Ishikawa (cell line): ENCODE data around the gene KYAT1.

Experiments used
- CREB1 ChIP-seq: IDR thresholded peaks from 2 replicates; pipeline ENCODE4 v1.6.1; 2012; ENCODE audit warnings: low read depth
- EP300 ChIP-seq: IDR thresholded peaks from 2 replicates; pipeline ENCODE4 v1.6.1; 2012; ENCODE audit warnings: borderline replicate concordance
- MAX ChIP-seq: IDR thresholded peaks from 2 replicates; pipeline ENCODE4 v1.6.1; 2012
- TAF1 ChIP-seq: IDR thresholded peaks from 2 replicates; pipeline ENCODE4 v1.6.1; 2012; ENCODE audit warnings: low read depth, mild to moderate bottlenecking
- USF1 ChIP-seq: IDR thresholded peaks from 2 replicates; pipeline ENCODE4 v1.6.1; 2012

- TF ChIP-seq TAF1 (no peak), MAX (no peak), USF1 (no peak), EP300 (no peak), CREB1 (no peak)
Measured at GRCh38 chr9:128785427-128785826, 96.3 kb downstream of the KYAT1 start.
